Neuron (in vitro differentiated cells): ENCODE data around the gene RIMBP2.
"Not testable (repeated sequence)": the region's sequence is repeated elsewhere in the genome, so short reads cannot be mapped to it uniquely, and the experiment has no call there.

ENCODE experiments used
- H2AFZ ChIP-seq: one replicate; pipeline ENCODE4 v1.6.1; 2013; ENCODE audit warnings: low read depth, mild to moderate bottlenecking, inconsistent platforms, low read length, moderate library complexity
- H3K27me3 ChIP-seq: one replicate; pipeline ENCODE4 v1.6.1; 2013; ENCODE audit warnings: low read length; ENCODE audit not compliant: insufficient read depth
- H3K36me3 ChIP-seq: one replicate; pipeline ENCODE4 v1.6.1; 2013; ENCODE audit warnings: low read length; ENCODE audit not compliant: insufficient read depth
- H3K4me1 ChIP-seq: one replicate; pipeline ENCODE4 v1.6.1; 2013; ENCODE audit warnings: low read length; ENCODE audit not compliant: insufficient read depth
- H3K4me3 ChIP-seq: 2 replicates; pipeline ENCODE4 v1.5.1; 2013; ENCODE audit warnings: mild to moderate bottlenecking, low read length, moderate library complexity
- H3K9me3 ChIP-seq: one replicate; pipeline ENCODE4 v1.6.1; 2013; ENCODE audit warnings: low read length

Gene RIMBP2

DNA sequence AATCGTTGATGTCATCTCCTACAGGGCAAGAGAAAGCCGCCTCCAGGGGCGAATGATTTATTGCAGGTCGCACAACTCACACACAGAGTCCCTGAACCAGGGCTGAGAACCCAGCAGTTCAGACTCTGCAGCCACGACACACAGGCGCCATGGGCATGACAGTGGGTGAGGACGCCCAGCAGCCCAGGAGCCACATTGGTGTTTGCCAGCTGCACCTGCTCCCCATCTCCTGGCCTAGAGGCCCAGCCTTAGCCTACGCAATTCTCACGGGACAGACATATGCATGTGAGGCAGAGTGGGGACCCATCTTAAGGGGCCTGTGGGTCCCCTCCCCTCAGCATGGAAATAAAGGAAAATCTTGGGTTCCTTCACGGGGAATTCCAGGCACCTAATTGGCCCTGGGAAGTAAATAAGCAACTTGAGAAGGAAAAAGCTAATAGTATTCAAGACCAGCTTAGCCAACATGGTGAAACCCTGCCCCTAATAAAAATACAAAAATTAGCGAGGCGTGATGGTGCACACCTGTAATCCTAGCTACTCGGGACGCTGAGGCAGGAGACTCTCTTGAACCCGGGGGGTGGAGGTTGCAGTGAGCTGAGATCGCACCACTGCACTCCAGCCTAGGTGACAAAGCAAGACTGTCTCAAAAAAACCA is 69.3 kb downstream of the RIMBP2 start:
- H3K4me3 ChIP-seq, result no peak overlapping the region
- H2AFZ ChIP-seq, result no peak overlapping the region
- H3K9me3 ChIP-seq, result no peaks in the 10 kb centered on the region
- H3K4me1 ChIP-seq, result peaks cover 2% of the 10 kb centered on the region
- H3K27me3 ChIP-seq, result peaks cover 8% of the 10 kb centered on the region
- H3K36me3 ChIP-seq, result no peaks in the 10 kb centered on the region

DNA sequence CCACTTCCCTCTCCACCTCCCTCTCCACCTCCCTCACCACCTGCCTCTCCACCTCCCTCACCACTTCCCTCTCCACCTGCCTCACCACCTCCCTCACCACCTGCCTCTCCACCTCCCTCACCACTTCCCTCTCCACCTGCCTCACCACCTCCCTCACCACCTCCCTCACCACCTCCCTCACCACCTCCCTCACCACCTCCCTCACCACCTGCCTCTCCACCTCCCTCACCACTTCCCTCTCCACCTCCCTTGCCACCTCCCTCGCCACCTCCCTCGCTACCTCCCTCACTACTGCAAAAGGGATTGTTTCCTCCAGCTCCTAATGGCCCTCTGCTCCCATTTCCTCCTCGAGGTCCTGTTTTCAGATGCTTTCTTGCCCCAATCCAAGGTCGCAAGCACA is 69.9 kb downstream of the RIMBP2 start:
- not testable (repeated sequence) for H2AFZ ChIP-seq, H3K4me1 ChIP-seq, H3K36me3 ChIP-seq, H3K9me3 ChIP-seq, H3K4me3 ChIP-seq, H3K27me3 ChIP-seq

DNA sequence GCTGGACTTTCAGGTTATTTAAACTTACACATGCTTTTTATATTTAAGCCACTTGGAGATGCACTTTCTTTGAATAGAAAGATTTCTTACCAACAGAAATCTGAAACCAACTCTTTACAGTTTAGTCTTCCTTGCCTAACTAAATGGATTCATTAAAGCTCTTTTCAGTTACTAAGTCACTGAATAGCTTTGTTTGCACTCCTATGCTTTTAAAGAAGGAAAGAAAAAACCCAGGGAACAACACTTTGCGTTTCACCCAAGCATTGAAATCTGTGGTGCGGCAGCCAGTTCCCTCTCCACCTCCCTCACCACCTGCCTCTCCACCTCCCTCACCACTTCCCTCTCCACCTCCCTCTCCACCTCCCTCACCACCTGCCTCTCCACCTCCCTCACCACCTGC is 70.3 kb downstream of the RIMBP2 start:
- no peaks in the 10 kb centered on the region for H3K36me3 ChIP-seq
- H2AFZ ChIP-seq, result no peak overlapping the region
- H3K27me3 ChIP-seq, result peaks cover 3% of the 10 kb centered on the region
- H3K9me3 ChIP-seq, result no peaks in the 10 kb centered on the region
- no peak overlapping the region for H3K4me3 ChIP-seq
- no peaks in the 10 kb centered on the region for H3K4me1 ChIP-seq

DNA sequence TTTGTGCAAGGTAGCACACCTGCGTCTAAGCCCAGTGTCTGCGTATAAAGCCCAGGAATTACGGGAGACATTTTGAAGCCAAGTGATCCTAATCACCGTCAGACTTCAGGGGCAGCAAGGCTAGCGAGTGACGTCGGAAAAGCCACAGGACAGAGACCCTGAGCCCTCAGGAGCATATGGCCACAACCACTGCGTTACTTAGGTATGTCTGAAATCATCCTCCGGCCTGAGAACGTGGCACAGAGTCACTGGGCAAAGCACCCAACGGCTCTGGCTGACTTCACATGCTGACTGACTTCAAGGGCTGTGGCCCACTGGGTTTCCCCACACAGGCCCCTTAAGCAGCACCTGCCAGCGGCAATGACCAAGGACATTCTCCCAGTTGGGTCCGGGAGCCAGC is 71.5 kb downstream of the RIMBP2 start:
- no peaks in the 10 kb centered on the region for H3K27me3 ChIP-seq
- H3K4me3 ChIP-seq, result no peak overlapping the region
- H3K4me1 ChIP-seq, result no peaks in the 10 kb centered on the region
- H3K9me3 ChIP-seq, result no peaks in the 10 kb centered on the region
- H2AFZ ChIP-seq, result no peak overlapping the region
- H3K36me3 ChIP-seq, result no peaks in the 10 kb centered on the region

DNA sequence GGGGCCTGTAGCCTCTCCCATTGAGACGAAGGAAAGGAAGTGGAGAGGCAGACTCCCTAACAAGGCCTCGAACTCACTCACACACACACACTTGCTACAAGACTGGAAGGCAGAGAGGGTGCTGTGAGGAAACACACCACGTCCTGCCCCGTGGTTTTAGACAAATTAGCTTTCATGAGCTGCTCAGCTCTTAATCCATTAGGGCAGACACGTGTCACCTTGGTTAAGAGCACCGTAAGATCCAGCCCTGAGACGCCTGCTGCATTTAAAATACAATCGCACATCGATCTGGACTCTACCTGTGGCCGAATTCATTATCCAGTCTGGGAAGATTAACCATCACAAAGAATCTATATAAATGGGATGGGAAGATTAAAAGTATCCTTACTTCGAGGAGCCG is 72.0 kb downstream of the RIMBP2 start:
- Histone ChIP-seq H2AFZ (no peak overlapping the region), H3K4me1 (no peaks in the 10 kb centered on the region), H3K9me3 (no peaks in the 10 kb centered on the region), H3K36me3 (no peaks in the 10 kb centered on the region), H3K27me3 (no peaks in the 10 kb centered on the region), H3K4me3 (no peak overlapping the region)

DNA sequence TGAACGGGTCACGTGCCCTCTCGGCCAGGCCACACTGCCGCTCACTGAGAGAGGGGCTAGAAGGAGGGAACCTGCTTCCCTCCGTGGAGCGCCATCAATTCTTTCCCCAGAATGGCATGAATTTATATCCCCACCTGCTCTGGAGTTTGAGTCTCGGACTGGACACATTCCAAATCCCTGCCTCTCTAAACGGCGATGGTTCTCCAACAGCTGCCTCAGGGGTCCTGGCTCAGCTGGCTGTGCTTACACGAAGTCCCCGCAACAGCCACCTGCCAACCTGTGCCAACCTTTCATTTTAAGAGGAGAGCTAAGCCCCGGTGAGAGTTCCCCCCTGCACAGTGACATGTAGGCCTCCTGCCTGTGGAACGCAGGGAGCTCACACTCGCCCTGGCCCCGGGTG is 73.2 kb downstream of the RIMBP2 start:
- Histone ChIP-seq H3K27me3 (no peaks in the 10 kb centered on the region), H2AFZ (no peak overlapping the region), H3K4me1 (no peaks in the 10 kb centered on the region), H3K9me3 (no peaks in the 10 kb centered on the region), H3K36me3 (no peaks in the 10 kb centered on the region), H3K4me3 (no peak overlapping the region)

DNA sequence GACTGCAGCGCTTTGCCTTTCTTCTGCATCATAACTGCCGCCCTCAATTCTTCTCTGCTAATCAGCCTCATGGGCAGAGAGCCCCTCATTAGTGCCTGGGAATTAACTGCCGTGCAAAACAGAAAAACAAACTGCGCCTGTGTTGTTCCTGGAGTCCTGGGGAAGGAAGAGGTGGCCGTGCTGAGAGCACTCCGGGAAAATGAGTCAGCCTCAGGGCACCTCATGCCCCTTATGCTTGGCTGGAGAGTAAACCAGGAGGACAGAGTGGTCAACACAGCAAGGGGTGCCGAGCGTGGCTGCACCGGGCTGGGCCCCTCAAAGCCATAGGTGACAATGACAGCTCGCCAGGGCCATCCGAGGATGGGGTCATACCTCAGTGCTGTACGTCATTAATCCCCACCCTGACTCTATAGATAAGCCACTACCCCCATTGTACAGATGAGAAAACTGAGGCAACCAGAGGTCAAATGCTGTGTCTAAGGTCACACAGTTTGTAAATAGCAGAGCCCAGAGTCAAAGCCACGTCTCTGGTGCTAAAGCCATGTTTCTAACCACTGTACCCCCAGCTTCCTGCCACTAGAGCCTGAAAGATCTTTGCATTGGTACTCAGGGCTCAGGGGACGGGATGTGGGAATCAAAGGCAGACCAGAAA is 74.4 kb downstream of the RIMBP2 start:
- H3K27me3 ChIP-seq, result no peaks in the 10 kb centered on the region
- H3K4me1 ChIP-seq, result no peaks in the 10 kb centered on the region
- H2AFZ ChIP-seq, result no peak overlapping the region
- H3K9me3 ChIP-seq, result no peaks in the 10 kb centered on the region
- no peak overlapping the region for H3K4me3 ChIP-seq
- no peaks in the 10 kb centered on the region for H3K36me3 ChIP-seq

DNA sequence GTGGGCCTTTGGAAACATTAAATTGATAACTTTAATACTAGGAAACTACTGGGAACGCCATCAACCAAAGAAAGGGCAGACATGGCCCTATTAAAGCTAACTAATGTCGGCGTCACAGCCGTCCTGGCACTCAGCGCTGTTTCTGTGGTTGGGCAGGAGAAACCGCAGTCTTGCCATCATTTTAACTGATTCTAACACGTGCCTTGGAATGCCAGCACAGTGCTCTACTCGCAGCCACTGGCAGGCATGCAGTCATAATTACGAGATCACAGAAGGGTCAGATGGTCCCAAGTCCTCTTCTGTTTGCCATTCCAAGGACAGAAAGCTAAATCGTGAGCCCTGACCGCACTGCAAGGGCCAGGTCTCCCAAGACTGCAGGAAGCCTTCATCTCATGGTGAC is 75.2 kb downstream of the RIMBP2 start:
- Histone ChIP-seq H3K36me3 (no peaks in the 10 kb centered on the region), H3K4me3 (no peak overlapping the region), H3K27me3 (no peaks in the 10 kb centered on the region), H2AFZ (no peak overlapping the region), H3K9me3 (no peaks in the 10 kb centered on the region), H3K4me1 (no peaks in the 10 kb centered on the region)

DNA sequence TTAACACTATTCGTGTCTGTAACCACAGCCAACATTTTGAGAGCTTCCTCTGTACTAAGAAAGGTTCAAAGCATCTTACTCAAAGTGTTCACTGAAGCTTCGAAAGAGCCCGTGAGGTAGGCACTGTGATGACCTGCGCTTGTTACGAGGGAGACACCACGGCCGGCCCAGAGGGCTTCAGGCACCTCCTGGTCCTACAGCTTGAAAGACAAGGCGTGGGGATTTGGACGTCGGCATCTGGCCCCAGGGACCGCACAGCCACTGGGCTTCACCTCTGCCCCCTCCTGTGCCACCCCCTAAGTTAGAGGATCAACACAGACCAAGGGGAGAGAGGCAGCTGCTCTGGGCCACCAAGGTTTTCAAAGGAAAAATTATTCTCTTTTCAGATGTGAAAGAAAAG is 75.6 kb downstream of the RIMBP2 start:
- H2AFZ ChIP-seq, result no peak overlapping the region
- no peaks in the 10 kb centered on the region for H3K4me1 ChIP-seq
- no peaks in the 10 kb centered on the region for H3K9me3 ChIP-seq
- H3K27me3 ChIP-seq, result no peaks in the 10 kb centered on the region
- H3K36me3 ChIP-seq, result no peaks in the 10 kb centered on the region
- no peak overlapping the region for H3K4me3 ChIP-seq

DNA sequence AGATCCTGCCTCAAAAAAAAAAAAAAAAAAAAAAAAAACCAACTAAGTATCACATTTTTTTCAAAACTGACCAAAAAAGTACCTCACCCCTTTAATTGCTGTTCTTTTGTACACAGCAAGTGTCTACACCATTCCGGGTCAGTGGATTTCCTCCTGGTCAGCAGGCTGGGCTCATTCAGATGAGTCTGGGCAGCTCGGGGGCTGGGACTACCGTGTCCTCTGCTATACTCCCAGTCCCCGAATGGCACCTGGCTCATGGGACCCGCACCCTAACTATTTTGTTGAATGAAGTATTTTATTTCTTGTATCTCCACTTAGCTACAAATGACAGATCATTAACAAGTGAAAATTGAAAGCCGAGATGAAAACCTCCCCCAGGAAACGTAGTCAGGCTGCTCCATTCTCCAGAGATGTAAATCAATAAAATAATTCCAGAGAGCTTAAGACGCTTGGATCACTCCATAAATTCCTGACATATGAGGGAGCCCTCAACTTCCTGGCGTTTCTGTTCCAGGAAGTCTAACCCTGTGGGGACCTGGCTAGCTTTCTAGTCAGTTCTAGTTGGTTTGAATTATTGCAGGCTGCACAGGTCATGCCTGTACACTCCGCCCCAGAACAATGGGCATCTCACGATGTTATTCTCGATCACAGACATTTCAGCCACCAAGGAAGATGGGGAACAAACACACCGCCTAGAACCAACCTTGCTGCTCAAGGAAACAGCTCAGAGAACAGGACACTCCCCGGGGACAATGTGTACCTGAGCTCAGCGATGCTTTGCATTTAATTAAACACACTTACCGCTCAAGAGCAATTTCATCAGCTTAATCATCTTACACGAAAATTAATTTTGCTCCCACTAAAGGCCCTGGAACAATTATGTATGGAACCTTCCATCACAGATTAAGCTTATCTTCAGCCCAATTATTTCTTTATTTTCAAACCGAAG is 76.3 kb downstream of the RIMBP2 start:
- no peak overlapping the region for H3K4me3 ChIP-seq
- H2AFZ ChIP-seq, result no peak overlapping the region
- no peaks in the 10 kb centered on the region for H3K9me3 ChIP-seq
- H3K36me3 ChIP-seq, result no peaks in the 10 kb centered on the region
- H3K4me1 ChIP-seq, result no peaks in the 10 kb centered on the region
- no peaks in the 10 kb centered on the region for H3K27me3 ChIP-seq

DNA sequence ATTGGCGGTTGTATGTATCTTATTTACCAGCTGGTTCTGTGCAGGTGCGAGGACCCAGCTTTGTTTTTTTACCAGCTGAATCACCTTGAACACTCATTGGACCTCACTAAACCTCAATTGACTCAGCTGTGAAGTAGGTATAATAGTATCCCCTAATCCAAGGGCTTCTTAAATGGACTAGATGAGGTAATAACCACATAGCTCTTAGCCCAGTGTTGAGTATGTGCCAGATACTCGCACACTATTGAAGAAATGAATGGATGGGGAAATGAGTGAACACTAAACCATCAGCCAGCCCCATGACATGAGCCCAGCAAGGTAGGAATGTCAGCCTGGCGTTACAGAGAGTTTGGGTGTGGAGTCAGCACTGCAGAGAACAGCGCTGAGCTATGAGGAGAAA is 79.7 kb downstream of the RIMBP2 start:
- Histone ChIP-seq H3K27me3 (no peaks in the 10 kb centered on the region), H3K9me3 (no peaks in the 10 kb centered on the region), H3K36me3 (no peaks in the 10 kb centered on the region), H2AFZ (no peak overlapping the region), H3K4me1 (peaks cover 12% of the 10 kb centered on the region), H3K4me3 (no peak overlapping the region)

DNA sequence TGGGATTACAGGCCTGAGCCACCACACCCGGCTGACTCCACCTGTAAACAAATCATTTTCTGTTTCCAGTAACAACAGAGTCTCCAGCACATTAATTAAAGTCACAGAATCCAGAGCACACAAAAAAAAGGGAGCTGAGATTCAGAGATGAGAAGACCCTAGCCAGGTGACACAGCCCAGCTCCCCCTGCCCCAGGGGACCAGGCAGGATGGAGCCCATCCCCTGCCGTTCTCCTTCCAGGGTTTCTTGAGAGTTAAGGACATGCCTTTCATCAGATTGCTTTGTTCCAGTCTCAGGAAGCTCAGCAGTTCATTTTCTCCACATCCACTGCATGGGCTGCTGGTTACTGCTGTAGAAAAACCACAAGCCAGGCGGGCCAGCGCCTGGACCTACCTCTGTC is 81.2 kb downstream of the RIMBP2 start:
- Histone ChIP-seq H3K27me3 (no peaks in the 10 kb centered on the region), H3K4me1 (peaks cover 12% of the 10 kb centered on the region), H3K9me3 (no peaks in the 10 kb centered on the region), H3K4me3 (no peak overlapping the region), H3K36me3 (no peaks in the 10 kb centered on the region), H2AFZ (no peak overlapping the region)

DNA sequence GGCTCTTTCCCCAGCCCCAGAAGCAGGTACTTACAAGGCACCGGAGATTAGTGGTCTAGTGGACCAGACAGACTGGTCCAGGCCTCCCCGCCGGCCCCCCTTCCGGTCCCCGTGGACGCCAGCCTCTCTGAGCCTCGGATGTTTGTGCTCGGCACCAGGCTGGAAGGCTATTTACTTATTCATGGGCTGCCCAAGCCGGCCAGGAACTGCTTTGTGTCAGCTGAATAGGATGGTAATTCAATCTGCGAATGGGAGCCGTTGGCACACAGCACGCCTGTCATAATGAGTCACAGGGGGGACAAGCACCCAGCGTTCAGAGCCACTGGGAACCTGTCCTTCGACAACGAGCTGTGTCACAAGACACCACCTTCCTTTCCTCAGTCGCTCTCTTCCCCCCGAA is 82.3 kb downstream of the RIMBP2 start:
- H3K9me3 ChIP-seq, result no peaks in the 10 kb centered on the region
- peak overlapping the region; percentile 13 for H3K4me3 ChIP-seq
- peaks cover 12% of the 10 kb centered on the region for H3K4me1 ChIP-seq
- no peaks in the 10 kb centered on the region for H3K27me3 ChIP-seq
- no peaks in the 10 kb centered on the region for H3K36me3 ChIP-seq
- no peak overlapping the region for H2AFZ ChIP-seq
